HG02970 (cell line): ENCODE results near the gene ANKFY1.

Experiments
- ATAC-seq: cut with Tn5 transposase; IDR thresholded peaks from one replicate; pipeline ENCODE4 v1.9.1; 2021; ENCODE audit warnings: mild to moderate bottlenecking, moderate library complexity, moderate number of reproducible peaks; ENCODE audit not compliant: unreplicated experiment, low FRiP score

Gene ANKFY1

DNA sequence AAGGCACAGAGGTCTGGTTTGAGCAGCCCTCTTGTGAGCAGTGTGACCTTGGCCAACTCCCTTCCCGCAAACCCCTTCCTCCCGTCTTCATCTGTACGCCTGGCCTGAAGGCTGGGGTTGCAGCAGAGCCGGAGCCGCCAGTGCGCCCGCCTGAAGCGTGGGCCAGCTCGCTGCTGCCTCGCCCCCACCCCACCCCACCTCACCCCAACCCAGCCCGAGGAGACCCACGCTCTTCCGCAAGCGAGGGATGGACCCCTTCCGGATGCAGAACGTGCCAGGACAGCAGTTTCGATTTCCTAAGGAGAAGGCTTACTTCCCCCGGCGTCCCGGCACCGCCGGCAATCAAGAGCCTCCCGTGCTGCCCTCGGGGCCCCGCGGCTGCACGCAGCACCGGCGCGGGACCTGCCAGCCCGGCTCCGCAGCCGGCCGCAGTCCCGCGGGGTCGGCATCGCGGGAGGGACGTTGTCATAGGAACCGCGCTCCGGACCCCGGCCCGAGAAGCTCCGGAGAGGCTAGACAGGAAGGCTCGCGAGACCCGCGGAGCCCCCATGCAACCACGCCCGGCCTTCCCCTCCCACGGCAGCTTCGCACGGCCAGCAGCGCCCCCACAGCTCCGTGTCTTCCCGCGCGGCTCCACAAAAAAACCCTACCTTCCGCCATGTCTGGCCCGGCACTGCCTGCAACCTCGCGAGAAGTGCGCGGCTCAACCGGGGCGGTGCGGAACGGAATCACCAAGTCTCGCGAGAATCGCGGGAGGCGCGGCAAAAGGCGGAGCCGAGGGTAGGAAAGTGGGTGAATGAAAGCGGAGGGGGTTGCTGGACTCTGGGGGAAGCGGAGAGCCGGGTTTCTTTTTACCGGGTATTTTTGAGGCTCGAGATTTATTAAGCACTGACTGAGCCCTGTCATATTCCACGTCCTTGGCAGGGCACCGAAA is at the start of gene ANKFY1:
TSS of gene ANKFY1 (minus strand) at position 698 of the 934 bp plus-strand sequence. CDS start at position 660, 38 bp downstream.
- peak; percentile 72 for ATAC-seq

GRCh38 chr17:4310354-4311060 is 46.7 kb upstream of the ANKFY1 start:
- no peak for ATAC-seq

- no peak for ATAC-seq
These were observed 46.1 kb upstream of the ANKFY1 start for GRCh38 chr17:4309897-4310296.

DNA sequence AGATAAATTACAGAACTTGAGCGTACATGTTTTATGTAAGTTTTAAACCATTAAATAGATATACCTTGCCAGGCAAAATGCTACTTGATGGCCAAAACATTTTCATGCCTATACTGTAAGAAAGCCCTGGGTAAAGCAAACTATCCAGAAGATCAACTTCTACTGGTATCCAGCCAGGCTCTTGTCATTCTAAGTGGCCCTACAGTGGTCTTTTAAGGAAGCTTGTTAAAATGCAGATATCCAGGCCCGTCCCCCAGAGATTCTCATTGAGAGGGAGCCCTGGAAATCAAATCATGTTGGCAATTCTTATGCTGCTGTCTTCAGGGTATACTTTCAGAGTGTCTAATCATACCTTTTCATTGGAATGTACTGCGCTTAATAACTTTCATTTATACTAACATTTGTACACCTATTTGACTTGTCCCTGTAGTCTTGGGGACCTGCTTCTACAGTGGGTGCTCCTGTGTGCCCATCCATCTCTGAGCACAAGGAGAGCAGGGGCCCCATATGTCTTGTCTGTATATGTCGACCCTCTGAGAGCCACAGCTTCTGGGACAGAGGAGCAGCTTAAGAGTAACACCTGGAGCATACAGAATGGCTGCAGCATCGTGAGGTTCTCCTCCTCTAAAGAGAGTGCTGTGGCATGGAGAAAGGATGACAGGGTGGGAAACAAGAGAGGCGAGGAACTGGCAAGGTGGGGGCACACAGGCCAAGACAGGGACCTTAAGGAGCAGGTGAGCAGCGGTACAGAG is 43.6 kb upstream of the ANKFY1 start:
- no peak for ATAC-seq

- no peak for ATAC-seq
These were observed 41.4 kb upstream of the ANKFY1 start for GRCh38 chr17:4305224-4305623.

- ATAC-seq, result no peak
These were observed 40.7 kb upstream of the ANKFY1 start for GRCh38 chr17:4304417-4305027.

DNA sequence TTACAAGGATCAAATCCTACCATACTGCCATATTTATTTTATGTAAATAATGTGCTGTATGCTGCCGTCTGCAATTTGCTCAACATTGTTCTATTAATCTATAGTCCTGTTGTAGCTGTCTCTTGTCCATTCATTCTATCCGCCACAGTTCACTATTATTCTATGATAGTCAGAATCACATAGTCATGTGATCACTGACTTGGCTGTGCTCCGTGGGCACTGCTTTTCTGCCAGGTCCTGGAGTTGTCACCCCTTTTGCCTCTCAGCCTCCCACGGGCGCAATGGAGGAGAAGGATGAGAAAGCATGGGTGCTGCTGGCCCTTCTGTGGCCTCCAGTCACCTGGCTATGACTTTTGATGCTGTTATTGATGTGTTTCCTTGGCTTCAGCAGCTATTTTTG is 37.3 kb upstream of the ANKFY1 start:
- ATAC-seq, result no peak

GRCh38 chr17:4297351-4297750 is 33.6 kb upstream of the ANKFY1 start:
- ATAC-seq, result no peak

GRCh38 chr17:4295686-4296085 is 31.9 kb upstream of the ANKFY1 start:
- no peak for ATAC-seq

DNA sequence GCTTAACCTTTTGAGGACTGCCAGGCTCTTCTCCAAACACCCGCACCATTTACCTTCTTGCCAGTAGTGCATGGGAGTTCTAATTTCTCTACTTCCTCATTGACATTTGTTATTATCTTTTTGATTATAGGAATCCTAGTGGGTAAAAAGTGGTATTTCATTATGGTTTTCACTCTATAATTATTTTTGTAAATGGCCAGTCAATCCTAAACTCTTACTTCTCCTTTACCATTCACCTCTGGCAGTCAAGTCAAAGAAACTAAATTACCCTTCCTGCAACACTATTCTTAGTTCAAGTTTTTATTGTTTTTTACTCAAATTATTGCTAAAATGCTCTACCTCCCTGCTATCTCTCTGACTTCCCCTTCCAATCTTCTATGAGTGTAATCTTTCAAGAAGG is 29.8 kb upstream of the ANKFY1 start:
- ATAC-seq, result no peak

- ATAC-seq, result no peak
These were observed 23.9 kb upstream of the ANKFY1 start for GRCh38 chr17:4287710-4288109.

GRCh38 chr17:4276514-4276913 is 12.7 kb upstream of the ANKFY1 start:
- no peak for ATAC-seq

DNA sequence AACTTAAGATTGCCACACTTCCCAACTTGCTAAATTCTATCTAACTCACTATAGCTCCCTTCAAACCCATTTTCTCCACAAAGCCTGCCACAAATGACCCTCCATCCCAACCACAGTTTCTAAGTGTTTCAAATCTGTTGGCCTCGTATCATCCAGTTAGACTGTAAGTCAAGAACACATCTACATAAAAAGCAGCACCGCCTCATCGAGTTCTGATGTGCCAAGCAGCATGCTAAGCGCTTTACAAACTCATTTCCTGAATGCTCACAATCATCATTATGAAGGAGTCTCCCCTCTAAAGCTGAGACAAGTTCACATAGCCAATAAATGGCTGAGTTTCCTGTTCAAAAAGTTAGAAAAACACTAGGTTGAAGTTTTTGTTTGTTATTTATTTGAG is 9.2 kb upstream of the ANKFY1 start:
- ATAC-seq, result no peak

GRCh38 chr17:4272213-4272971 is 8.6 kb upstream of the ANKFY1 start:
- no peak for ATAC-seq

- no peak for ATAC-seq
These were observed 7.0 kb upstream of the ANKFY1 start for GRCh38 chr17:4270736-4271135.

- no peak for ATAC-seq
These were observed 6.1 kb upstream of the ANKFY1 start for GRCh38 chr17:4269915-4270314.

- no peak for ATAC-seq
These were observed 3.6 kb upstream of the ANKFY1 start for GRCh38 chr17:4267402-4267801.

DNA sequence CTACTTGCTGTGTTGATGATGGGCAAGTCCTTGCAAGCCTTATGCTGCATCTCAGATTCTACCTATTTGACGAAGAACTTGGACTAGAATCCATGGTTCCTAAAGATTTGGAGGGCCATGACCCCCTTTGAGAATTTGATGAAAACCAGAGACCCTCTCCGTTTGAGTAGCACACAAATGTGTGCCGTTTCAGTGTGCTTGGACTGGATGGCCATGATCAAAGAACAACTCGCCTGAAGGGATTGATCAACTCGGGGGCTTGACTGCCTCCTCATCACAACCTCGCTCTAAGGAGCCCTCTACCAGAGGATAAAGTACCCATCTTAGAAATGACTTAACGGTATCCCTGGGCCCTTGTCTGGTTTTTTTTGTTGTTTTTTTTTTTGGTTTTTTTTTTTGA is 2.8 kb upstream of the ANKFY1 start:
- ATAC-seq, result no peak

GRCh38 chr17:4262703-4263102 is 1.1 kb downstream of the ANKFY1 start:
- ATAC-seq, result no peak

DNA sequence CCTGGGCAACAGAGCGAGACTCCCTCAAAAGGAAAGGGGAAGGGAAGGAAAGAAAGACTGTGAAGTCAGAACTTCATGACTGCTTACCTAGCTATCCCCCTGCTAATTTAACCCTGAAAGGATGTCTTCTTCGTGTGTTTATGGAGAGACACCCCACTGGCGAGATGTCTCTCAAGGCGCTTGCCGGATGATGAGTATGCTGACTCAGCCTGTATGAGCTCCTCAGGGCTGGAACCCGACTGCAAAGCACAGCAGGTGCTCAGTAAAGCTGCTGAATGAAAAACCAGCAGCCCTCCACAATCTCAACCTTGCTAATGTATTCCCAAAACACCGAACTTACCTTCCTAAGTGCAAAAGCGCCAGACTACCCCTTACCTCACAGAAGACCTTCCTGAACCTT is 2.3 kb downstream of the ANKFY1 start:
- no peak for ATAC-seq
